WTC11 (cell line): Measurements from ENCODE around the gene ARMC10.

Experiments used
- CREB1 ChIP-seq: sonication (generic); formaldehyde crosslinking; IDR thresholded peaks from 2 replicates; pipeline ENCODE4 v1.8.0; 2023; ENCODE audit warnings: mild to moderate bottlenecking, missing genetic modification reagents
- FOXP4 ChIP-seq: sonication (generic); formaldehyde crosslinking; IDR thresholded peaks from 2 replicates; pipeline ENCODE4 v1.8.0; 2022; ENCODE audit warnings: mild to moderate bottlenecking, missing genetic modification reagents
- ZNF512 ChIP-seq: sonication (generic); formaldehyde crosslinking; IDR thresholded peaks from 2 replicates; pipeline ENCODE4 v1.8.1; 2022; ENCODE audit warnings: missing genetic modification reagents, borderline replicate concordance

- TF ChIP-seq FOXP4 (no peak), CREB1 (CRISPR knock-in tag) (no peak), ZNF512 (CRISPR knock-in tag) (no peak)
These were observed 65.1 kb downstream of the ARMC10 start for GRCh38 chr7:103140061-103140460.
